ENCODE measurements around the gene RSPH3.

RSPH3 gene

DNA sequence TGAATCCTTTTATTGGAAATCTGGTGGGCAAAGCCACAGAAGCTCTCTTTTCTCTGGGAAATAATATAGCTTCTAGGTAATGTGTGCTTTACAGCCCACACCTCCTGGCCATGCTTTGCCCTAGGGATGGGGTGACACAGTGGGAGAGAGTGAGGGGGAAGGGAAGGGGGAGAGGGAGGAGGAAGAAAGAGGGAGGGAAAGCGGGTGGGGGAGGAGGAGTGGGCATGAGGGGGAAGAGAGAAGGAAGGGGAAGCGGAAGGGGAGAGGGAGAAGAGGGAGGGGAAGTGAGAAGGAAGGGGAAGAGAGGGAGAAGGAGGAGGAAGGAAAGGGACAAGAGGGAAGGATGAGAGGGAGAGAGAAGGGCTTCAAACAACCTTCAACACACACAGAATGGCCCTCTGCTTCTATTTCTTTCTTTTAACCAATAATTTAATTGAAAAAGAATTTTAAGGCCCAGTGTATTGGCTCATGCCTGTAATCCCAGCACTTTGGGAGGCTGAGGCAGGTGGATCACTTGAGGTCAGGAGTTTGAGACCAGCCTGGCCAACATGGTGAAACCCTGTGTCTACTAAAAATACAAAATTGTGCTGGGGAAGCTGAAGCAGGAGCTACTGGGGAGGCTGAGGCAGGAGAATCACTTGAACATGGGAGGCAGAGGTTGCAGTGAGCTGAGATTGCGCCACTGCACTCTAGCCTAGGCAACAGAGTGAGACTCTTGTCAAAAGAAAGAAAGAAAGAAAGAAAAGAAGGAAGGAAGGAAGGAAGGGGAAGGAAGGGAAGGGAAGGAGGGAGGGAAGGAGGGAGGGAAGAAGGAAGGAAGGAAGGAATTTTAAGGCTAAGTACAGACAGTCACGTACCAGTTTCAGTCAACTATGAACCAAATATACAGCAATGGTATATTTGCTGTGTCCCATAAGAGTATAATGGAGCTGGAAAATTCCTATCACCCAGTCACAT lies 75.2 kb downstream of the RSPH3 start:
- no peak for DNase-seq

DNA sequence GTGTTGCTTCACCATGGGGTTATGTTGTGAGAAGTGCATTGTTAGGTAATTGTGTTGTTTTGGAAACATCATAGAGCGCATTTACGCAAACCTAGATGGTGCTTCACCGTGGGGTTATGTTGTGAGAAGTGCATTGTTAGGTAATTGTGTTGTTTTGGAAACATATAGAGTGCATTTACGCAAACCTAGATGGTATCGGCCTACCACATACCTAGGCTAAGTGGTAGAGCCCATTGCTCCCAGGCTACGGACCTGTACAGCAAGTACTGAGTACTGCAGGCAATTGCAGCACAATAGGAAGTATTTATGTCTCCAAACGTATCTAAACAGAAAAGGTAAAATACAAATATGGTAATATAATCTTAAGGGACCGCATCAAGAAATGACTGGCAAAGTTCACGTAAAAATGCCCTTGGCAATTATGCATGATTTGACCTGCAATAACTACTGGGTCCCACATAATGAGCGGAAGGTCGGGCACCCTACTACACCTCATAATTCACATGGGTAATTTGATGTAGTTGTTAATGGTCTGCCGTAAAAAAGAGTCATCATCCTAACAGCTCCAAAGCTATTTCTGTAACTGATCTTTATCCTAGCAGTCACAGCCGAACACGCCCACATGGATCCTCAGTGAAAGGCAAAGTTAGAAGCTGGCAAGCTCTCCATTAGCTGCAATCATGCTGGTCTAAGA lies 76.0 kb downstream of the RSPH3 start:
- DNase-seq, result no peak

All from NCI-H2029 (cell line).